Subcutaneous adipose tissue (tissue), 4 donors: ENCODE results near the gene SSX1. TPM values are rescaled to one million over a fixed set of nuclear protein-coding genes. Genes with fewer than 3 reads are reported as not detected.
"Not testable (repeated sequence)": the region's sequence is repeated elsewhere in the genome, so short reads cannot be mapped to it uniquely, and the experiment has no call there.

Experiments used
- CTCF ChIP-seq: fragments of 450-650 bp; IDR thresholded peaks from one replicate; pipeline ENCODE4 v1.5.1; 2016; ENCODE audit warnings: low read depth, mild to moderate bottlenecking, control low read depth, antibody characterized with exemption, moderate library complexity
- small RNA-seq: library from RNA; depleted of rRNA; stranded (forward); fragments of <200 nt; gene quantifications from one replicate; pipeline ENCODE3, GENCODE V24; 2016
- total RNA-seq, 4 donors: library from RNA; depleted of rRNA; stranded (reverse); fragments of >200 nt; gene quantifications; one replicate each; pipeline ENCODE4 v1.1.0, GENCODE V29; 2016

Gene SSX1, protein sequence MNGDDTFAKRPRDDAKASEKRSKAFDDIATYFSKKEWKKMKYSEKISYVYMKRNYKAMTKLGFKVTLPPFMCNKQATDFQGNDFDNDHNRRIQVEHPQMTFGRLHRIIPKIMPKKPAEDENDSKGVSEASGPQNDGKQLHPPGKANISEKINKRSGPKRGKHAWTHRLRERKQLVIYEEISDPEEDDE
- total RNA-seq: not detected

- not testable (repeated sequence) for TF ChIP-seq CTCF
These were observed at the start of gene SSX1 for GRCh38 chrX:48255062-48255796. SSX1 (plus strand) TSS chrX:48255392; CDS start chrX:48257242, 1,850 bp downstream.

GRCh38 chrX:48278958-48279357 lies 23.8 kb downstream of the SSX1 start:
- TF ChIP-seq CTCF: no peak

DNA sequence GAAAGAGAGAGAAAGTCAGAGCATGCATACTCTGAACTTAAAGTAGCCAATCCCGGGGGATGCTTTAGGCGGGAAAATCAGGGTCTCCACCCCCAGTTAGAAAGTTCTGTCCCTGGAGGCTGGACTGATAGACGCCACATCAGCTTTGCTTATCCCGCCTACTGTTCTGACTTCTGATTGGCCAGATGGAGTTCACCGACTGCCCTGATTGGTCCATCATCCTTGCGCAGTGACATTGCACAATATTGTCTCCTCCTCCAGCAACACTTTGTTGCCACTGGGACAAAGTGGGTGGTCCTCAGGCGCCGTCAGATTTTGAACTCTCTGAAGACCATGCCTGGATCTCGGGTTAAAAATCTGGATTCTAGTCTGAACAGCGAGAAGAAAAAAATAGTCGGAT lies 51.0 kb downstream of the SSX1 start:
- TF ChIP-seq CTCF: no peak

Small RNA genes lying within 50 kb of the gene (small RNA-seq; reads per million reads assigned to genes)
- gene AC245047.3: not detected
- gene AC245047.4: not detected
- gene RNA5SP503: not detected

Other genes with a start within 250 kb of the SSX1 start
- gene SPACA5, start 248.4 kb upstream of the SSX1 start, total RNA-seq: not detected
- gene ZNF630, start 183.8 kb upstream of the SSX1 start, total RNA-seq: 1 to 10 TPM in 3 of 4 donors, under 1 TPM in 1; 0.65 to 4.0 (median 2.8) TPM
- not detected for gene SPACA5B, start 124.8 kb upstream of the SSX1 start, total RNA-seq
- gene SSX5, start 58.6 kb upstream of the SSX1 start, total RNA-seq: not detected
- gene SSX3, start 101.3 kb downstream of the SSX1 start, total RNA-seq: not detected
- not detected for gene SSX4, start 128.1 kb downstream of the SSX1 start, total RNA-seq
- not detected for gene SSX4B, start 156.6 kb downstream of the SSX1 start, total RNA-seq
- gene SLC38A5, start 214.9 kb downstream of the SSX1 start, total RNA-seq: 1 to 10 TPM in 3 of 4 donors, not detected in 1; 1.3 to 3.2 (median 1.5) TPM
- 10 to 100 TPM; 35.7 to 49.4 (median 36.3) TPM for gene FTSJ1, start 220.8 kb downstream of the SSX1 start, total RNA-seq